HCT116 (cell line): ENCODE data around the gene HEATR5B. TPM values are rescaled to one million over a fixed set of nuclear protein-coding genes. Genes with fewer than 3 reads are reported as not detected.
"Not testable (repeated sequence)": the region's sequence is repeated elsewhere in the genome, so short reads cannot be mapped to it uniquely, and the experiment has no call there.

Source experiments
- ATAC-seq: fragments of 200-7000 bp; cut with Tn5 transposase; 2 replicates; pipeline ENCODE4 v1.9.1; 2020; ENCODE audit warnings: mild to moderate bottlenecking, moderate library complexity
- BruUV-seq: library from RNA; stranded (reverse); fragments of 400-500 nt; replicated peaks from 2 replicates; lab custom pipeline; 2021; lab: Mats Ljungman, UMichigan
- CTCF ChIA-PET: fragments of 300-600 bp; sonication (Branson Sonifier 250); formaldehyde crosslinking; loops from one replicate; lab custom pipeline; 2021; ENCODE audit warnings: antibody characterized with exemption; lab: Charles Lee
- POLR2A ChIA-PET: fragments of 300-600, 350-600 bp; sonication (Branson Sonifier 250); formaldehyde crosslinking; loops from one replicate; lab custom pipeline; 2021; ENCODE audit warnings: antibody characterized with exemption; lab: Charles Lee
- RAD21 ChIA-PET, 2 experiments: fragments of 300-600 bp; sonication (Branson Sonifier 250); formaldehyde crosslinking; loops; one replicate each; lab custom pipeline; 2023; ENCODE audit warnings: low total read pairs in 2 of 2; ENCODE audit not compliant: uncharacterized antibody in 2 of 2, unreplicated experiment in 2 of 2, low non-redundant PET in 1 of 2; lab: Charles Lee
- DNase-seq: peaks from one replicate; pipeline ENCODE4 v3.0.0-alpha.2; 2010; ENCODE audit warnings: low read depth, low spot score
- H2AFZ ChIP-seq: fragments of 200-600 bp; shearing (Covaris generic), sonication (generic); 2 replicates; pipeline ENCODE4 v1.6.1; 2017; ENCODE audit warnings: low read depth, mixed run types, mixed read lengths, antibody characterized with exemption, low read length; ENCODE audit not compliant: poor library complexity, severe bottlenecking
- H3K27ac ChIP-seq: 2 replicates; pipeline ENCODE4 v1.5.1; 2012; ENCODE audit warnings: low read depth, low read length
- H3K27me3 ChIP-seq: fragments of 200-600 bp; sonication (generic); 2 replicates; pipeline ENCODE4 v1.6.1; 2016; ENCODE audit warnings: mixed run types, low read length, mixed read lengths; ENCODE audit not compliant: insufficient read depth
- H3K36me3 ChIP-seq, 2 experiments: fragments of 200-500 bp in 1 of 2; fragments of 200-600 bp in 1 of 2; sonication (Bioruptor generic) in 1 of 2; sonication (generic) in 1 of 2; 2 replicates each; pipeline versions ENCODE4 v1.5.1 to v1.6.1; 2014 to 2016; ENCODE audit warnings: low read length in 2 of 2, inconsistent platforms in 1 of 2, mixed read lengths in 1 of 2, mixed run types in 1 of 2; ENCODE audit not compliant: insufficient read depth in 2 of 2, control insufficient read depth in 1 of 2
- H3K4me1 ChIP-seq, 2 experiments: fragments of 200-600 bp in 1 of 2; sonication (generic) in 1 of 2; 2 replicates each; pipeline versions ENCODE4 v1.5.1 to v1.6.1; 2012 to 2017; ENCODE audit warnings: low read length in 2 of 2, inconsistent platforms in 1 of 2, mild to moderate bottlenecking in 1 of 2, mixed read lengths in 1 of 2, mixed run types in 1 of 2, moderate library complexity in 1 of 2; ENCODE audit not compliant: insufficient read depth in 2 of 2, control insufficient read depth in 1 of 2
- H3K4me2 ChIP-seq: fragments of 200-600 bp; sonication (generic); 2 replicates; pipeline ENCODE4 v1.6.1; 2017; ENCODE audit warnings: mixed run types, low read length, mixed read lengths
- H3K4me3 ChIP-seq, 2 experiments: fragments of 200-600 bp in 1 of 2; sonication (generic) in 1 of 2; replicated peaks in 1 of 2; 2 replicates each; pipeline ENCODE4 v1.5.1; 2011 to 2016; ENCODE audit warnings: low read length in 2 of 2, control low read depth in 1 of 2, low read depth in 1 of 2, mild to moderate bottlenecking in 1 of 2, mixed read lengths in 1 of 2, mixed run types in 1 of 2
- H3K79me2 ChIP-seq: fragments of 200-600 bp; sonication (generic); 2 replicates; pipeline ENCODE4 v1.6.1; 2017; ENCODE audit warnings: mild to moderate bottlenecking, mixed run types, low read length, moderate library complexity, mixed read lengths; ENCODE audit not compliant: insufficient read depth
- H3K9ac ChIP-seq: fragments of 200-600 bp; sonication (generic); 2 replicates; pipeline ENCODE4 v1.6.1; 2016; ENCODE audit warnings: low read length, mixed read lengths
- H3K9me2 ChIP-seq: fragments of 200-600 bp; sonication (generic), shearing (Covaris generic); 2 replicates; pipeline ENCODE4 v1.6.1; 2017; ENCODE audit warnings: mixed run types, mild to moderate bottlenecking, moderate library complexity; ENCODE audit not compliant: insufficient read depth
- H3K9me3 ChIP-seq, 2 experiments: fragments of 200-500 bp in 1 of 2; fragments of 200-600 bp in 1 of 2; sonication (Bioruptor generic) in 1 of 2; sonication (generic) in 1 of 2; 2 replicates each; pipeline ENCODE4 v1.6.1; 2014 to 2017; ENCODE audit warnings: low read length in 2 of 2, mixed read lengths in 2 of 2, inconsistent platforms in 1 of 2, low read depth in 1 of 2, mild to moderate bottlenecking in 1 of 2, mixed run types in 1 of 2, moderate library complexity in 1 of 2; ENCODE audit not compliant: control insufficient read depth in 1 of 2, insufficient read depth in 1 of 2
- H4K20me1 ChIP-seq: fragments of 200-600 bp; sonication (generic), shearing (Covaris generic); 2 replicates; pipeline ENCODE4 v1.6.1; 2017; ENCODE audit warnings: mixed run types, mild to moderate bottlenecking, moderate library complexity; ENCODE audit not compliant: insufficient read depth
- CBX3 ChIP-seq: IDR thresholded peaks from 2 replicates; pipeline ENCODE4 v1.6.1; 2012; ENCODE audit warnings: low read depth
- EZH2phosphoT487 ChIP-seq: fragments of 200-600 bp; IDR thresholded peaks from 2 replicates; pipeline ENCODE4 v1.6.1; 2018; ENCODE audit warnings: antibody characterized with exemption, borderline replicate concordance
- REST ChIP-seq: IDR thresholded peaks from 2 replicates; pipeline ENCODE4 v1.6.1; 2012; ENCODE audit warnings: low read depth
- SRF ChIP-seq: IDR thresholded peaks from 2 replicates; pipeline ENCODE4 v1.6.1; 2012; ENCODE audit warnings: low read depth
- TCF7L2 ChIP-seq: IDR thresholded peaks from 2 replicates; pipeline ENCODE4 v1.7.0; 2011; ENCODE audit warnings: borderline replicate concordance, inconsistent platforms; ENCODE audit not compliant: insufficient read depth, insufficient read length; ENCODE audit errors: extremely low read depth
- ZBTB33 ChIP-seq: IDR thresholded peaks from 2 replicates; pipeline ENCODE4 v1.6.1; 2011; ENCODE audit warnings: mild to moderate bottlenecking, low read length, moderate library complexity; ENCODE audit not compliant: insufficient replicate concordance; ENCODE audit errors: extremely low read depth
- ZNF274 ChIP-seq: fragments of 200-500 bp; sonication (Bioruptor generic); IDR thresholded peaks from 2 replicates; pipeline ENCODE4 v1.6.1; 2014; ENCODE audit warnings: mild to moderate bottlenecking, low read depth, low read length, inconsistent platforms
- intact Hi-C: fragments of 100-400 bp; cut with micrococcal nuclease; formaldehyde crosslinking; loops from 2 replicates; pipeline ENCODE4 v1.10.0; 2022
- total RNA-seq: library from RNA; stranded (reverse); gene quantifications from one replicate; pipeline ENCODE4 v1.2.1, GENCODE V29; 2021; ENCODE audit not compliant: unreplicated experiment

The HEATR5B gene
- total RNA-seq, 1 experiment from 2014 or later, result 10.6 TPM

- H3K27me3 ChIP-seq, H4K20me1 ChIP-seq, H3K79me2 ChIP-seq, H3K4me3 ChIP-seq, ATAC-seq, H3K9me3 ChIP-seq, BruUV-seq, CTCF ChIA-PET, H3K27ac ChIP-seq, RAD21 ChIA-PET, H3K9ac ChIP-seq, H3K4me1 ChIP-seq, DNase-seq, H2AFZ ChIP-seq, H3K36me3 ChIP-seq, intact Hi-C loops, H3K9me2 ChIP-seq, H3K4me2 ChIP-seq, POLR2A ChIA-PET: not testable (repeated sequence)
Observed at GRCh38 chr2:36979007-36979406, 105.2 kb downstream of the HEATR5B start.

- DNase-seq, result no peak
- Histone ChIP-seq H3K9me3 (no peaks in the 10 kb centered on the region), H3K79me2 (no peaks in the 10 kb centered on the region), H3K9ac (no peak overlapping the region), H3K9me2 (no peaks in the 10 kb centered on the region), H3K27me3 (no peaks in the 10 kb centered on the region), H3K4me2 (no peak overlapping the region), H2AFZ (no peak overlapping the region)
- ChIA-PET CTCF (no interaction called here), RAD21 (no interaction called here)
- BruUV-seq, result no TSS peak
- no peak for TF ChIP-seq EZH2phosphoT487
- no peak for TF ChIP-seq SRF
- TF ChIP-seq TCF7L2, result no peak
- TF ChIP-seq ZNF274, result no peak
- TF ChIP-seq REST, result no peak
- TF ChIP-seq CBX3, result no peak
- no peak for TF ChIP-seq ZBTB33
- TF ChIP-seq, all 23 proteins: peak for 0
- intact Hi-C loops, result no loop called here
- Histone ChIP-seq H3K4me3 (no peak overlapping the region), H3K27ac (no peak overlapping the region), H4K20me1 (no peaks in the 10 kb centered on the region), H3K36me3 (no peaks in the 10 kb centered on the region), H3K4me1 (no peaks in the 10 kb centered on the region)
- POLR2A ChIA-PET, result interaction anchor here (1.3 kb wide), 1 partner anchor 10 kb away, joined by 3 read pairs; the partner anchor contains the start of gene STRN
- no peak for ATAC-seq
Observed at GRCh38 chr2:36976065-36976464, 108.1 kb downstream of the HEATR5B start.
